Measurements from ENCODE around the gene TMPRSS11E.
"Not testable (repeated sequence)": the region's sequence is repeated elsewhere in the genome, so short reads cannot be mapped to it uniquely, and the experiment has no call there.

Gene TMPRSS11E

DNA sequence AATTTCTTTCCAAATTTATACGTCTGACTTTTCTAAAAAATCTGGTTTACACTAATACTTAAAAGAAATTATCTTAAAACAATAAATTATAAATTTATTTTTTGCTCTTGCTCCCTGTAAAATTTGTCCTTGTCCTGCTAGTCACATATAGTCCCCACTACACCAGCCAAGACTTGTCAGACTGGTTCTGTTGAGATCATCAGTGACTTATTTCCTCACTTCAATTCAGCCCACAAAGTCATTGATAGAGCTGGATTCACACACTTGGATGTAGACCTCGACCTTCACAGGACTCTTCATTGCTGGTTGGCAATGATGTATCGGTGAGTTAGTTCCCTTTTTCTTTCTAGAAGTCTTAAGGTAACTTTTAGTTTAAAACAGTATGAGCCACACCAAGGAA, at the start of gene TMPRSS11E:
Gene TMPRSS11E (plus strand): TSS at position 263 of the 400 bp plus-strand sequence. CDS start 50 bp downstream, at position 313.
- FAIRE-seq (no peak), DNase-seq (ENCODE audit: insufficient read length, low spot score) (no peak)

GRCh38 chr4:68399306-68399705, 48.0 kb upstream of the TMPRSS11E start:
- no peak for FAIRE-seq

GRCh38 chr4:68401231-68401630, 46.0 kb upstream of the TMPRSS11E start:
- FAIRE-seq: no peak
- no peak for DNase-seq (ENCODE audit: insufficient read length, low spot score)

More at GRCh38 chr4:68399306-68399705, 48.0 kb upstream of the TMPRSS11E start:
- DNase-seq (ENCODE audit: insufficient read length, low spot score): no peak

DNA sequence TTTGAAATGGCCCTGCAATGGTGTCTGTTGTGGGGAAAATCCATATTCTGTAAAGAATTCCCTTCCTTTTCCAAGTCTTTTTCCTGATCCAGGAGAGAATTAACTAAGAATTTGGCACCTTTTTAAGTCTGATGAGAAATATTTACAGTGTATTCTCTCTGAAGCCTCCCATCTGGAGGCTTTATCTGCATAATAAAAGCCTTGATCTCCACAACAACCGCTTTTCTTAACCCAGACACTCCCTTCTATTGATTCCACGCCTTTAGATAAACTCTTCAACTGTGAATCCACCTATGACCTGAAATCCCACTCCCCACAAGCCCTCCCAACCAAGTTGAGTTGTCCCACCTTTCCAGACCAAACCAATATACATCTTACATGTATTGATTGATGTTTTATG, 43.1 kb upstream of the TMPRSS11E start:
- FAIRE-seq (no peak), DNase-seq (ENCODE audit: insufficient read length, low spot score) (no peak)

- not testable (repeated sequence) for DNase-seq (ENCODE audit: insufficient read length, low spot score); FAIRE-seq
Measured at GRCh38 chr4:68405718-68406478, 41.4 kb upstream of the TMPRSS11E start.

DNA sequence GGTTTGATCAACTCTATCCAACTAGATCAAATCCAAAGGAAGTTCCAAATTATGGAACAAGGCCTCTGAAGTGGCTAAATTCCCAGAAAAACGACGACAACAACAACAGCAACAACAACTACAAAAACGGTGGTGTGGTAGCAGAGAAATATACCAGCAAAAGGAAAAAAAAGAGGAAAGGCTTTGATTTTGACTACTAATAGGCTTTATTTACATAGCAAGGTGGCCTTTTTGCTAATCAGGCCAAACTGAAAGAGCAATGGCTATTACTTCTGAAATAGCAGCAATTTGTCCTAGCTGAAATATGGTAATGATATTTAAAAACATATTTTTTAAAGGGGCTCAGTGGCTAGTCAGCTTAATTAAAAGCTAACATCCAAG, 40.8 kb upstream of the TMPRSS11E start:
- no peak for FAIRE-seq
- no peak for DNase-seq (ENCODE audit: insufficient read length, low spot score)

- not testable (repeated sequence) for FAIRE-seq; DNase-seq (ENCODE audit: insufficient read length, low spot score)
Measured at GRCh38 chr4:68407015-68407867, 40.0 kb upstream of the TMPRSS11E start.

DNA sequence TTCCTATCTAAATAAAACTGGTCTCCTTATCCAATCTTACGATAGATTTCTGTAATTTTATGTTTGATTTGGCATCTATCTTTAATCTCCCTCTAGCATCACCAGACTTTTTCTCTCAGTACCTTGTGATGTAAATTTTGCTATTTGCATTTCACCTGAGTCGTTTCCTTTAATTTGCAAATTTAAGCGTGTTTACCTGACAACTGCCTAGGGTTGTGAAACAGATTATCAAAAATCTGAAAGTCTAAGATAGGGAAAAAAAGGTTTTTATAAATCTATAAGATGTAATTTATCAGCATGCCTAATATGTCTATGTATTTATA, 39.4 kb upstream of the TMPRSS11E start:
- DNase-seq (ENCODE audit: insufficient read length, low spot score): no peak
- FAIRE-seq: no peak

DNA sequence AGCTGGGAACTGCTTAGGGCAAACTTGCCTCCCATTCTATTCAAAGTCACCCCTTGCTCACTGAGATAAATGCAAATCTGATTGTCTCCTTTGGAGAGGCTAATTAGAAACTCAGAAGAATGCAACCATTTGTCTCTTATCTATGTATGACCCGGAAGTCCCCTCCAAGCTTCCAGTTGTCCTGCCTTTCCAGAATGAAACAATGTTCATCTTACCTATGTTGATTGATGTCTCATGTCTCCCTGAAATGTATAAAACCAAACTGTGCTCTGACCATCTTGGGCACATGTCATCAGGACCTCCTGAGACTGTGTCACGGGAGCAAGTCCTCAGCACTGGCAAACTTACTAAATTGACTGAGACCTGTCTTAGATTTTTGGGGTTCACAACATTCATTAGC, 37.1 kb upstream of the TMPRSS11E start:
- DNase-seq (ENCODE audit: insufficient read length, low spot score) (no peak), FAIRE-seq (no peak)

DNA sequence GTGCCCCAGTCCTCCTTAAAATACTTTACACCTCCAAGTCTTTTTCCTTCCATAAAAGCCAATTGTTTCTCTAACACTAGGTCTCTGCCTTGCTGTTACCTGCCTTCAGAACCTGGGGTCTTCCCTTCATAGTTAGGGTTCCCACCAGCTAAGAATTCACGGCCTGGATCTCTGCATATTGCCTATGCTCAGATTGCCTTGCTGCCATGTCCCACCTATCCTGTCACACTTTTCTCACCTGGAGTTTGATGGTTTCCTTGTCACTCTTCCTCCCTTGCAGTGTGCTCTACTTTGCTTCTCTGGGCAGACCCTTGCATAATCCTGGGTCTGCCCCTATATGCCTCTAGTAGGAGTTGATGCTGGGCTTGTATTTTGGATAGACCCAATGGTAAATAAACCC, 36.6 kb upstream of the TMPRSS11E start:
- no peak for FAIRE-seq

GRCh38 chr4:68412031-68412430, 35.2 kb upstream of the TMPRSS11E start:
- not testable (repeated sequence) for FAIRE-seq; DNase-seq (ENCODE audit: insufficient read length, low spot score)

More for the DNA sequence above, 36.6 kb upstream of the TMPRSS11E start:
- DNase-seq (ENCODE audit: insufficient read length, low spot score): no peak

DNA sequence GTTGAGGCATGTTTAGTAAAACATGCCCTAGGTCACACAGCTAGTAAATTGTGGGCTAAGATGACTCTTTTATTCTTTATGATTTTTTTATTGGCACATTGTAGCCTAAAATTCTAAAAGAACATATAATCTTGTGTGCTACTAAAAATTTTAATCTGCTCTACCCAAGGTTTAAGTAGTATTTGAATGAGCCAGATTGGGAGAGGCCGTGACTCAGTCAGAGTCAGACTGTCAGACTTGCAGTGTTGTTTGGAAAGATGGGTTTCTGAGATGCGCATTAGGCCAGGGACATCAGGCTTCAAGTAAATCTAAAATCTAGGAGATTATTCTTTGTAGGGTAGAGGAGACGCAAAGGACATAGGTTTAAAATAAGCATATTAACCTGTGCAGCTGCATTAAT, 30.7 kb upstream of the TMPRSS11E start:
- DNase-seq (ENCODE audit: insufficient read length, low spot score) (no peak), FAIRE-seq (no peak)

DNA sequence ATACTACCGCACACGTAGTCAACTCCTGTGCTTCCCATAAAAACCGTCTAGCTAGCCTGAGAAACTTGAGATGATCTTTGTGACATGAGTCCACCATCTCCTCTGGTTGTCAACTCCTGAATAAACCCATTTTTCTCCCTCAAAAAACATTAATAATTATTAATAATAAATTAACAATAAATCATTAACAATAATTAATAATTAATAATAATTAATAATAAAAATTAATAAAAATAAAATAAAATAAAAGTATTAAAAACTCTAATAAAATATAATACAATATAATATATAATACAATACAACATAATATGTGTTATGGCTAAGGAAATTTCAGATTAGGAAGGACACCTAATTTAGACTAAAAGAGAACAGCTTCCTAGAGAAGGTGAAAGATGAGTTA, 20.7 kb upstream of the TMPRSS11E start:
- DNase-seq (ENCODE audit: insufficient read length, low spot score) (no peak), FAIRE-seq (no peak)

GRCh38 chr4:68430337-68430736, 16.9 kb upstream of the TMPRSS11E start:
- no peak for DNase-seq (ENCODE audit: insufficient read length, low spot score)
- no peak for FAIRE-seq

DNA sequence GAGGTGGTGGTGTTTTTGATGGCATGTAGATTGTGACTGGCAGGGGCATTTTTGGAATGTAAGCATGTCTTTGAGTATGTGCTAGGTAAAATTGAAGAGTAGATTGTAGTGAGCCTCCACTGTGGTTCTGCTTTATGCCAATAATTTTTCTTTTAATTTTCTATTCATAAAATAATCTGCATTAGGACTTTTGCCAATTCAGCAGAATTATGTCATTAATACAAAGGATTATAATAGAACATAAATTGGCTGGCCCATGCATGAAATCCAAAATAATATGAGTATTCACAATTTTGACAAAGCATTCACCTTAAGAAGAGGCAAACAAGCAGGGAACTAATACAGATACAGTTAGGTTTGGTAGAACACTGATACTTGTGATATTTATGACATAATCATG, 14.9 kb upstream of the TMPRSS11E start:
- FAIRE-seq: no peak
- DNase-seq (ENCODE audit: insufficient read length, low spot score): no peak

DNA sequence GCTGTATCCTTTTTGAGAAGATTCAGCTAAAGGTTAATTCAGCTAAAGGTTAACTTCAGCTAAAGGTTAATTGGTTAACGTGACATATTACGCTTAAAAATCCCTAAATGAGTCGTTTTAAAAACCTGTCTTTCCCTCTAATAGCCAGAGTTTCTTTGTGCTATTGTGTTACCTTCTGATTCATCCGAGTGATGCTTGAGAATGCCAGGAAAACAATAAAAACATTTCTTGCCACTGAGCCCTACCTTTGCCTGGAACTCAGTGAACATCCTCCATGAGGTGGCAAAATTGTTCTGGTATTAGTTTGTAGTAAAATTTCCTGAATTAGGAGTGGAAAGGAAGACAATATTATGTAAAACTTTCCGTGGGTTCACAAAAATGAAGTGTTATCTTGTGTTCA, 13.7 kb upstream of the TMPRSS11E start:
- no peak for FAIRE-seq
- no peak for DNase-seq (ENCODE audit: insufficient read length, low spot score)

DNA sequence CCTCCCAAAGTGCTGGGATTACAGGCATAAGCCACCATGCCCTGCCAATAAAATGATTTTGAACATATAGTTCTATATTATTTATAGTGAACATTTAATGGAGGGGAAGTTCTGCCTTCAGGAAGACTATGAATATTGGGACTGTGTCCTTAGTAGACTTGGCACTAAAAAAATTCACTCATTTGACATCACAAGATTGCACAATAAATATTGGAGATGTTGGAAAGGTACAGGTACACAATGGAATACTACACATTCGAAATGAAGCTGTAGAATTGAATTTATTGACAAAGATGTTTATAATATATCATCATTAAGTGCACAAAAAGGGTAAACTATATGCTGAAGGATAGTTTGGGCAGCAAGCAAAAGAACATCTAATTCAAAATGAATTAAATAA, 13.0 kb upstream of the TMPRSS11E start:
- no peak for FAIRE-seq
- DNase-seq (ENCODE audit: insufficient read length, low spot score): no peak

DNA sequence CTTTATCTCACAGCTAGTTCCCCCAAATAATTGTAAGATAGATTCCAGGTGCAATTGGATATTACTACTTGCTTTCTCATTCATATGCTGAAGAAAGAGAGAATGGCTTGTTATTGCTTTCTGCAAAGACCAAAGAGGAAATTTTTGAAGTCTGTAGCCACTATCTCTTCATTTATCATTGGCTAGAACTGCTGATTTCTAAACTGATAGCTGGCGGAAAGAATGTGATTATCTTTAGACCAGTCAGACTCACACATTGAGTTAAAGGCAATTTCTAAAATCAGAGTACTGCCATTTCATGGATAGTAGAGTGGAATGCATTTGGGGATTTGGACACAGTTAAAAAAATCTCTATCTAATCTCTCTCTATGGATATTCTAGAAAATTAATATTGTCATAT, 12.4 kb upstream of the TMPRSS11E start:
- DNase-seq (ENCODE audit: insufficient read length, low spot score): no peak
- FAIRE-seq: no peak

GRCh38 chr4:68445111-68445510, 2.2 kb upstream of the TMPRSS11E start:
- no peak for FAIRE-seq

DNA sequence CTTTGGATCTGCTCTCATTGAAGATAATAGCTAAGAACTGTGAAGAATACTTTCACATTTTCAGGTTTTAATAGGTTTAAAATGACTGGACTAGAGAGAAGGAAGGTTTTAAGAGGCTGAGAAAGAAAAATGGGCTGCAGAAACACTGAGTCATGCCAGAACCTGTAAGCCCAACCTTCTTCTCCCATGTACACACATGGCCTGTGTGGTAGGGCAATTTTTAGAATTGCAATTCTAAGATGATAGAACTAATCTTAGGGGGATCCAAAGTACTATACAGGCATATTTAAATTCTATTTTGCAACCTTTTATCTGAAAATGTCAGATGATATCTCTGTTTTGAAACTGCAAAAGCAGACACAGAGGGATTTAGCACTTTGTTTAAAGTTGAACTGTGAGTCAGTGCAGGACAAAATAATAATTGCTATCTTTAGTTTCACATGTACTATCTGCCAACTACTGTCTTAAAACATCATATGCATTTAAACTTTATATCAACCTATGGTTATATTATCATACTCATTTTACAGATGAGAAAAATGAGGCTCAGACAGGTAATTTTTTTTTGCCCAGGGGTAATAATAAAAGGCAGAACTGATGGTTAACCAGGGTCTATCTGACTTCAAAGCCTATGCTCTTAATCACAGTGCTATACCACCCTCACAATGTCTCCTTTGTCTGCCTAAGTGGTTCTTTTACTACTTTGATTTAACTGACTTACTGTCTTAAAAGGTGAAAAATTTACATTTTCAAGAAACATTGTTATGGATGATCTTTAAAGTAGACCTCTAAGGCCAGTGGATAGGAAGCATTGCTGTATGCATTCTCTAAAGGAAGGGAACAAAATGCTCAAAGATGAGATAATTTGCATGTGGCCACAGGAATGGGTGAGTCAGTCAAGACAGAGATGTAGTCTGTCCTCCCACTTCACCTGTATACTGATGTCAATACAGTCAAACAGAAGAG, 4.3 kb downstream of the TMPRSS11E start:
- FAIRE-seq: no peak
- no peak for DNase-seq (ENCODE audit: insufficient read length, low spot score)

More at GRCh38 chr4:68445111-68445510, 2.2 kb upstream of the TMPRSS11E start:
- DNase-seq (ENCODE audit: insufficient read length, low spot score): no peak

DNA sequence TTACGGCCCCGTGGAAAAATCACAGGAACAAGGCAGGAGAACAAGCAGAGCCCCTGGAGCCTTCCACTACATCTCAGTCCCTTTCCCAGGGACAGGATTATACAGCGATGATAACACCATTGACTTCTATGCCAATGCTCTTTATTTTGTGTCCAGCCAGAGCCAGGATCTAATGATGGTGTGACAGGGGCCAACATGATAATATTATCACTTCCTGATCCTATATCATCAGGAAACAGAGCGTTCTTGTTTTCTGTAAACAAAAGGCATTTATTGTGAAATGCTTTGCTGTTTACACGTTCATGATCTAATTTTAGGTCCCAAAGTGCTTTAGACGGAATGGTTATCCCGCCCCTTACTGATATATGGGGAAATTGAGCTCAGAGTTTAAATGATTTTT, 12.8 kb downstream of the TMPRSS11E start:
- FAIRE-seq: no peak
- DNase-seq (ENCODE audit: insufficient read length, low spot score): no peak

All from GM19239 (cell line).